Embryonic facial prominence (tissue), 1 donor: ENCODE data around the gene CCNY.

ENCODE experiments used
- DNase-seq: peaks from one replicate; pipeline ENCODE4 v3.0.0-alpha.2; 2016; ENCODE audit errors: extremely low spot score

The CCNY gene

DNA sequence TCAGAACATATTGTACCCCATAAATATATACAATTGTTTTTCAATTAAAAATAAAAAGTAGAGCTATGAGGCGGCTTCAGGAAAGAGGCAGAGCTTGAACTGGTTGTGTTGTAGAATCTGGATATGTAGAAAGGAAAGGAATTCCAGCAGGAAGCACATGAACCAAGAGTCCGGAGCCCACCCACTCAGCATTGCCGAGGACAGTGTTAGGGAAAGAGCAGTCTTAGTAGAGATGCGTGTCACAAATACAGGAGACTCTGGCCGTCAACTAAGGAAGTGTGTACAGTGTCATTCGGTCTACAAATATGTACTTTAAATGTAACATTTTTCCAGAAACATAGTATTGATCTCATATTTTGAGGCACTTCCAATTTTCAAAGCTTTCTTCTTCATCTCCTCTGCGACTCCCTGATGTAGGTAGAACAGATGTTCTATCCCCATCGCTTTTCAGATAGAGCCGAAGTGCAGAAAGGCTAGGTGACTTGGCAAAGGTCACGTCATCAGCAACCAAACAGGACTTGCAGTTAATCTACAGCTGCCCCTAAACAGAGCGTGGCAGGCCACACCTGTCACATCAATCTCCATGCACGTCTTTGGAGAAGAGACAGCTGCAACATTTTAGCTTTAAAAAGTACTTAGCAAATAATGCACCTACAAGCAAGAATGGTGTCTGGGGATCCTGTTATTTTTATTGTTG lies 243.6 kb downstream of the CCNY start:
- no peak for DNase-seq

DNA sequence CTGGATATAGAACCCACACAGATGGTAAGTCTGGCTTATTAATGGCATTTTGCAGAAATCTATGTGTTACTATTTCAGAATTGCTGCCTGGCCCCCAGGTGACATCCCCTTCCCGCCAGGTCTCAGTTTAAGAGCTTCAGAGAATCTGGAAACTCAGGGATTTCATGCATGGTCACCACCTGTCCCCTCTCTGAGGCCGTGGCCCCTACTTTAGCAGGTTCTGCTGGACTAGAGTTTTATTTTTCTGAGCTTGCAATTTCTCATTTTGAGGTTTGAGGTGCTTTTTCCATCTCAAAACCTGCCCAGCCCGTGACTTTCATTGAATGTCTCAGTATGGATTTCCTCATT lies 244.1 kb downstream of the CCNY start:
- DNase-seq = no peak

DNA sequence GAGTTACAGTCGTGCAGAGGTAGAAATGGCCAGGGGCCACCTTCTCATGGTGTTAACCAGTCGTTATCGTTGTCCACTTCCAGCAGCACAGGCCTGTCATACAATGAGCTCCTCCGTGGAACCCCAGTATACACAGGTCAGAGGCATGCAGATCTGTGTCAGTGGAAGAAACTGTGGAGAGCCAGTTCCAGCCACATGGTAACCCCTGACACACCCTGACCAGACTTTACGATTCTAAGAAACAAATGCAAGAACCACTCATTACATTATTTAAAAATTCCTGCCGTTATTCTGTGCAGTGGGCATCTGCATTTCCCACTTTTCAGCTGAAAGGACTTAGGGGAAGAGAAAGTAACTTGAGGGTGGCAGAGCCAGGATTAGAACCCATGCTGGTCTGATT lies 245.3 kb downstream of the CCNY start:
- no peak for DNase-seq

DNA sequence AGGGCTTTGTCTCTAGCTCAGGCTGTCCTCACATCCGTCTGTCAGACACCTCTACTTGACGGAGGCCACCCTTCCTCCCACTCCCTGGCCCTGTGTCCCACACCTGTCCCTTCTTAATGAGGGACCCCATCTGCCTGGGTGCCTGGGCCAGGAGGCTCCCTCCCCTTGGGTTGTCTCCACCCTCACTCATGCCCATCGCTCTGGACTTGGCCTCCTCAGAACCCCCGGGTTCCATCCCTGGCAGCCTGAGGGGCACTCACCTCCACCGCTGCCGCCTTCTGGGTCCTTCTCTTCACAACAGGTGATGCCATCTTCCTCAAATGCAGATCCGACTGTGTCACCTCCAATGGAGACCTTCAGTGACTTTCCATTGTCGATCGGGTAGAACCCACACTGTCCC lies 248.6 kb downstream of the CCNY start:
- no peak for DNase-seq

DNA sequence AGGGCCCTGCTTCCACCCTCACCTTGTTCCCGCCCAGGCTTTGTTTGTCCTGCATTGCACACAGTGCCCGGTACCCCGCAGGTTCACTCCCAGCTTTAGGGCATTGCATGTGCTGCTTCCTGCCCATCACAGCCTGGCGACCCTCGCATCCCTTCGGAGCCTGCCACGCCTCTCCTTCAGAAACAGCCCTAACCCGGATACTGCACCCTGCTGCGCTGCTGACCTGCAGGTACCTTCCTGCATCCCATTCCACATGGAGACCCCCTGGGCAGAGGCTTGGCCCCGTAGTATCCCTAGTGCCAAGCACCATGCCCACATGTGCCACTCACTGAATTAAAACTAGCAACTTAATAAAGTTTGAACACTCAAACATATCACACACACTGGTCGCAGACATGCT lies 249.0 kb downstream of the CCNY start:
- DNase-seq = no peak

DNA sequence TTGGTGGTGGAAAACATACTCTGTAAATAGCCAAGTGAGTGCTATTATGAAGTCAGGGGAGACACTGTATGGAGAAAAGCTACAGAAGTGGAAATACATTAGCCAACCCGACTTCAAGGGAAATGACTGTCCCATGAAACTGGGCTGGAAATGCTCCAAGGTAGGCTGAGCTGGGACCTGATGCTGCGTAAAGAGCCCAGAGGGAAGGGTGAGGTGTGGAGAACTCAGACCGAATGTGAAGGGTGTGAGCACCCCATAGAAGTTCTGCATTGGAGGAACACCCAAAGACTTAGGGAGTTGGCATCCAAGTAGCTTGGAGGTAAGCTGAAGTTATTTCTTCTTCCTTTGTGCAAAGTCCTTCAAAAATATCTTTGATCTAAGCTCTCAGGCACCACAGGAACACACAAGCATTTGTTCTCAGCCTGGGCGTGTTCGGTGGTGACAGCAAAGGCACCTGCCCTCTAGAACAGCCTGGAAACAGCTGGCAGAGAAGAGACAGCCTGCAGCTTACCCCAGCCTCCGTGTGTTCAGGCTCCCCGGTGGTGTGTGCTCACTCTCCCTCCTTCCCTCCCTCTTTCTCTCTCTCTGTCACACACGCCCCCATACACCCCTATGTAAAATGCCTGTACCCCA lies 249.7 kb downstream of the CCNY start:
- DNase-seq = no peak

DNA sequence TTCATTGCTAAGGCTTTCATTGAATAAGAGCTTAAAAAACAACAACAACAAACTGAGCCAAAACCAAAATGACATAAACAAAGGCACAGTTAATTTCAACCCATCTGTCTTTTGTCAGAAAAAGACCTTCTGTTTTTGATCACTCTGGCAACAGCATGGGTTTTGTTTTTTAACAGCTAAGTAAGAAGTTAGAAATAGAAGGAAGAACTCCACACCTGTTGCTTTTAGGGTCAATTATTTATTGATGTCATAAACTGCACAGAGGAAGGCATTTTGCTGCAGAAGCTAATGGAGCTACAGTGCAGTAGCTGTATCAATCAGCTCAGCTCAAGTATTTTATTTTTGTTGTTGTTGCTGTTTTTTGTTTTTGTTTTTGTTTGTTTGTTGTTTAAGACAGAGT lies 252.5 kb downstream of the CCNY start:
- no peak for DNase-seq

DNA sequence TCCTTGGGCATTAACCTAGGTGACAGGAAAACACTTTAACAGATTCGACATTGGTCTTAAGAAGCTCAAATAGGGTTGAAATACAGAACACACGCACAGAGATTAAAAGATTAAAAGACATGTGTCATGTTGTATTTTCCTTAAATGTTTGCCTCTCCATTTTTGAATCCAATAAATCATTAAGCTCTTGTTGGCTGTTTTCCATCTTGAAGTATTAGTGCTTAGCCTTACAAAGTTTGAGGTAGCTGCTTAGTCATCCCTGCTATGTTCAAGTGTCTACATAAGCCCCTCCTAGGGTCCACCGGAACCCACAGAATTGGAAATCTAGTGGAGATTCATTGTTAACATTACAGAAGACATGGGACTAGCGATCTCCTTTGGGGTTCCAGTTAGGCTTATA lies 256.1 kb downstream of the CCNY start:
- DNase-seq = no peak

DNA sequence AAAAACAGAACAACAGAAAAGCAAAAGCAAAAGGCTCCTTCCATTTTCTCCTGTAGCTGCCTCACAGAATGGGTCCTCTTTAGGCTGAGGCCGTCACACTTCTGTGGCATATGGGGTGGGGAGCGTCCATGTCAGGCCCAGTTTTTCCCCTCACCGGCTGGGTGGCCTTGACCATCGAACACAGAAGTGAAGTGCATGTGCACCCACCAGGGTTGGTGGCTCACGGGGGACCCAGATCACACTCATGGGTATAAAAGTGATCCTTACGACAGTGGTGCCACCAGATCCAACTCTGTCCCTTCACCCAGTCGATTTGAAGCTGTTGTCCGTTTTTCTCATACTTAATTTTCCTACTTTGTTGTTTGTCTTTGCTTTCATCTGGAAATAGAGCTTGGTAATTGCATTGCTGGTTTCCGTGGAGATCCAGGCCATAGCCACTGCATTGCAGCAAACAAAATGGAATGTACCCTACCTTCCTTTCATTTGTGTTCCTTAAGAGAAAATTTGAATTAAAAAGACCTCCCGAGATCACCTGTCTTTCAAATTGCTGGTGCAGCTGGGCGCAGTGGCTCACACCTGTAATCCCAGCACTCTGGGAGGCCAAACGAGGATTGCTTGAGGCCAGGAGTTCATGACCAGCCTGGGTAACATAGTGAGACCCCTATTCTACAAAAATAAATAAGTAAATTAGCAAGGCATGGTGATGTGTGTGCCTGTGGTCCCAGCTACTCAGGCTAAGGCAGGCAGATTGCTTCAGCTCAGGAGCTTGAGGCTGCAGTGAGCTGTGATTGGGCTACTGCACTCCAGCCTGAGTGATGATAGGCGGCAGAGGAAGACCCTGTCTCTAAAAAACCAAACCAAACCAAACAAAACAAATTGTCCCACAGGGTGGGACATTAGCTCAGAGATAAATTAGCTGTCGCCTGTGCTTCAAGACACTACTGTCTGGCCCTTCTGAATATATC lies 258.1 kb downstream of the CCNY start:
- no peak for DNase-seq

DNA sequence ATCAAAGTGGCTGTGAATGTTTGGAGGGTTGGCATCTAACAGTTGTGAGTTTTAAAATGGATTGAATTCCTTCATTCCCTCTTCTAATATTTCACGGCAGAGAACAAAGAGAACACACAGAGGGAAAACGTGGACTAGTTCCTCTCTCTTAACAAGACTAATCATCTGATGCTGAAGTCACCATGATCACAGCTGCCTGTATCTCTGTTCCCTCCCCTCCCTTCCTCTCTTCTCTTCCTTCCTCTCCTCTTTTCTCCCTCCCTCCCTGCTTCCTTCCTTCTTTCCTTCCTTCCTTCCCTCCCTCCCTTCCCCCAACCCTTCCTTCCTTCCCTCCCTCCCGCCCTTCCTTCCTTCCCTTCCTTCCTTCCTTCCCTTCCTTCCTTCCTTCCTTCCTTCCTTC lies 258.8 kb downstream of the CCNY start:
- no peak for DNase-seq

DNA sequence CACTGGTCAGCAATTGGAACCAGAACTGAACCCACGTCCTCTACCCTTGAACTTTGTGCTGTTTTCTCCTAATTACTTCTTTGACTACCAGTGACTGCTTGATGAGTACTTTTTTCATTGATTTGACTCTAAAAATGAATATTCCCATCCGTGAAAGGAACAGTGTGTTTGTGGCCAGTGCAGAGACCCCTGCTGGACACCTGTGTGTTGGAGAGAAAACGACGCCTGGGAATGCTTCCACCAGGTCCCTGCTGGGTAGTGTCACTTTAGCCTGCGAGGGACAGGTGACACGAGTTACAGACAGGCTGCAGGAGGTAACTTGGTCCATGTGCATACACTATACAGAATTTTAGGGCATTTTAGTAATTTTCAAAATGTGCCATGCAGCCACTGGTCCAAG lies 262.1 kb downstream of the CCNY start:
- no peak for DNase-seq

DNA sequence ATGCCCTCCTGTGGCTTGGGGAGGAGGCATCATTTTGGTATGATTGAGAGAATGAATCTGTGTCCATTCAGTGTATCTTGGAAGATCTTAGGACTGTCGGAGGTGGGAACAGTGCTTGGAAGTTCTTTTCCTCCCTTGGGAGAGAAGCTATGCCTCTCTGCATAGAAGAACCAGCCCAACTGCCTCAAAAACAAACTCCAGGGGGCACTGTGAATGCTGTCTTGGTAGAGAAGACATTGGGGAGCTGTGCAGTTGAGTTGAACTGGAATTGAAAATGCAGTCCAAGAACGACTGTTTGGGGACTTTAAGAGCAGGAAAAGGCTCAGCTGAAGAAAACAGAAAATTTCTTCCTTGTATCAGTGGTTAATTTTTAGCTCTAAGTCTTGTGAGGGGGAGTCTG lies 263.9 kb downstream of the CCNY start:
- DNase-seq = no peak

DNA sequence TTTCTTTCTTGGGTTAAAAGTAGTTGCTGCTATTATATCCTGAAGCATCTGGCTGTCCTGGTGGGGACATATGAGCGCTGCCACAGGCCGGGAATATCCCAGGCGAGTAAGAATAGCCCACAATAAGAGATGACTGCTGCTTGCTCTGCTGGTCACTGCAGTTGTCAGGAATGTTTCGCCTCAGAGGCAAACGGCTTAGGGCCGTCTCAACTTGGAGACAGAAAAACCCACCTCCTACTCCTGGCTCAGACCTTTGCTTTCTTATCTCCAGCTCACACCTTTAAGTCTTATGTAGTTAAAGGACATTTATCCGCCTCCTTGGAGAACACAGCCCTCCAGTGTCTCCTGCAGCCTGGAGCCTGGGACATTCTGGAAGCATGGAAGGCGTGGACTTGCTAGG lies 268.9 kb downstream of the CCNY start, which contains the start of gene GJD4:
TSS of gene GJD4 (plus strand) at position 151 of the 400 bp plus-strand sequence. CDS start at position 378, 227 bp downstream.
- no peak for DNase-seq

DNA sequence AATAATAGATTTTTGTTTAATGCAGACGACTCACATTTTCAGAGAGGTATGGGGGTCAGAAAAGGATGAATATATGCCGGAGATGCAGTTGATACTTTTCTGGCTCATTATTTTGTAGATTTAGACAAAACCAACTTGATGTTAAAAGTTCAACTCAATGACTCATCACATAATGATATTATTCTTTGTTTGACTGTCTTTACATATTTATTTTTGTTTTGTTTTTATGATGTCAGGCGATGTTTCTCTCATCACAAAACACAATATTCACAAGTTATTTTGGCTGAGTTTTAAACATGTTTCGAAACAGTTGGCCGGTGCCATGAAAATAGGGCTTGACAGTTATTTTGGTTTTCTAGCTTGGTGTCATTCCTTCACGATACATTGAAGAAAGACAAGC lies 270.1 kb downstream of the CCNY start:
- no peak for DNase-seq

DNA sequence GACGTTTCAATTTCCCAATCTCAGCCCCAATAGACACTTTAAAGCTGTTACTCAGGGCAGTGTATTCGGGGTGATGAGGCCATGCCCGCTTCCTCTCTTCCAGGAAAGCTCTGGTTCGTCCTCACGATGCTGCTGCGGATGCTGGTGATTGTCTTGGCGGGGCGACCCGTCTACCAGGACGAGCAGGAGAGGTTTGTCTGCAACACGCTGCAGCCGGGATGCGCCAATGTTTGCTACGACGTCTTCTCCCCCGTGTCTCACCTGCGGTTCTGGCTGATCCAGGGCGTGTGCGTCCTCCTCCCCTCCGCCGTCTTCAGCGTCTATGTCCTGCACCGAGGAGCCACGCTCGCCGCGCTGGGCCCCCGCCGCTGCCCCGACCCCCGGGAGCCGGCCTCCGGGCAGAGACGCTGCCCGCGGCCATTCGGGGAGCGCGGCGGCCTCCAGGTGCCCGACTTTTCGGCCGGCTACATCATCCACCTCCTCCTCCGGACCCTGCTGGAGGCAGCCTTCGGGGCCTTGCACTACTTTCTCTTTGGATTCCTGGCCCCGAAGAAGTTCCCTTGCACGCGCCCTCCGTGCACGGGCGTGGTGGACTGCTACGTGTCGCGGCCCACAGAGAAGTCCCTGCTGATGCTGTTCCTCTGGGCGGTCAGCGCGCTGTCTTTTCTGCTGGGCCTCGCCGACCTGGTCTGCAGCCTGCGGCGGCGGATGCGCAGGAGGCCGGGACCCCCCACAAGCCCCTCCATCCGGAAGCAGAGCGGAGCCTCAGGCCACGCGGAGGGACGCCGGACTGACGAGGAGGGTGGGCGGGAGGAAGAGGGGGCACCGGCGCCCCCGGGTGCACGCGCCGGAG lies 271.4 kb downstream of the CCNY start:
- DNase-seq = no peak

DNA sequence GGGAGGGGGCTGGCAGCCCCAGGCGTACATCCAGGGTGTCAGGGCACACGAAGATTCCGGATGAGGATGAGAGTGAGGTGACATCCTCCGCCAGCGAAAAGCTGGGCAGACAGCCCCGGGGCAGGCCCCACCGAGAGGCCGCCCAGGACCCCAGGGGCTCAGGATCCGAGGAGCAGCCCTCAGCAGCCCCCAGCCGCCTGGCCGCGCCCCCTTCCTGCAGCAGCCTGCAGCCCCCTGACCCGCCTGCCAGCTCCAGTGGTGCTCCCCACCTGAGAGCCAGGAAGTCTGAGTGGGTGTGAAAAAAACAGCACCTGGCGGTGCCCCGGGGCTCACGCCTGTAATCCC lies 272.0 kb downstream of the CCNY start:
- no peak for DNase-seq

DNA sequence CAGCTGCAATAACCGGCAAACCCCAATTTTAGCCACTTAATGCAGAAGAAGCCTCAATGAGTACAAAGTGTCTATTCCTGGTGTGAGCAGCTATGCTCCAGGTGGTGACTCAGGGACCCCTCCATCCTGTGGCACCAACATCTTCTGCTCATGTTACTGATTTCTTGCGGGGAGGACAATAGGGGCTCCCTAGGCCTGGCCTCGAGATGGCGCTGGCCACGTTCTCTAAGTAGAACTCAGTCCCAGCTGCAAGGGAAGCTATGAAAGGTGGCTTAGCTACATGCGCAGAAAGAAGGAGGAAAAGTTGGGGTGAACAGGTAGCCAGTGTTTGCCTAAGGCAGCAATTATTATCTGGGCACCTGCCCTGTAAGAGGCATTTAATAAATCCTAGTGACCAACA lies 275.4 kb downstream of the CCNY start:
- no peak for DNase-seq

DNA sequence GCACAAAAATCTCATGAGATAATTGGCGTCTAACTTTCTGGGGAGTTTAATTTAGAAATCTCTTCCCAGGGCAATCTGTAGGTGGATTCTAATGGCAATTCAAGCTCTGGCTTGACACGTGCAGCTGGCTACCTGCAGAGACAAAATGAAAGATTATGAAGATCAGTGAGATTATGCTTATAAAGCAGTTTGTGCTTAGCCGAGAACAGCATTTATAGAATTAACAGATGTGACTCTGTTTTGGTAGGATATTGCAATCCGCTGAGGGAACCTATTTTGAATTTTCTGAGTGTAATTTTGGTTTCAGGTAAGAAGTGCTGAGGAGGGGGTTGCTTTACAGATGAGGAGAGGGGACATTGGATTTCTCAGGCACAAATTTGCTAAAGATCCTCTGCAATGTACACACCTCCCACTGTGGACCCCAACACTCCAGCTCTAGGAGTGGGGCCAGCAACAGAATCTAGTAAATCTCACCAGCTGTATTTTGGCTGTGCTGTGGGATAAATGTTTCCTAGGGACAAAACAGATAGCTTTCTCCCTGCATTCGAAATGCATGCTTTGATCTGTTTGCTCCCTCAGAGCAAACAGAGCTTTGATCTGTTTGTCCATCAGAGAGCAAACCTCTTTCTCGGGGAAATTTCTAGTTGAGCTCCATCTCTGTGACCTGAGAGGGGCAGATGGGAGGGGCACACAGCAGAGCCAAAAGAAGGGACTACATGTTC lies 276.2 kb downstream of the CCNY start:
- no peak for DNase-seq

DNA sequence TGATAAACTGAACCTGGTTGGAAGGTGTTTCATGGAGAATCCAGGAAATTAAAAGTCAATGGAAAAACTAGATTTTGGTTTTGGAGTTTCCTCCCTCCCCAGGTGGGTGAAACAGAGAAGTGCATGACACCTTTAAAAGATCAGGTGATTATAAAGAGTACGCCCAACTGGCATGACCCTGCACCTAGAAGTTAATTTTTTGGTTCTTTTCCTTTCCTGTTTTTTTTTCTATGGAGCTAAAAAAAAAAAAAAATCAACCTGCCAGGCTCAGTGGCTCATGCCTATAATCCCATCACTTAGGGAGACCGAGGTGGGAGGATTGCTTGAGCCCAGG lies 276.8 kb downstream of the CCNY start:
- DNase-seq = no peak

DNA sequence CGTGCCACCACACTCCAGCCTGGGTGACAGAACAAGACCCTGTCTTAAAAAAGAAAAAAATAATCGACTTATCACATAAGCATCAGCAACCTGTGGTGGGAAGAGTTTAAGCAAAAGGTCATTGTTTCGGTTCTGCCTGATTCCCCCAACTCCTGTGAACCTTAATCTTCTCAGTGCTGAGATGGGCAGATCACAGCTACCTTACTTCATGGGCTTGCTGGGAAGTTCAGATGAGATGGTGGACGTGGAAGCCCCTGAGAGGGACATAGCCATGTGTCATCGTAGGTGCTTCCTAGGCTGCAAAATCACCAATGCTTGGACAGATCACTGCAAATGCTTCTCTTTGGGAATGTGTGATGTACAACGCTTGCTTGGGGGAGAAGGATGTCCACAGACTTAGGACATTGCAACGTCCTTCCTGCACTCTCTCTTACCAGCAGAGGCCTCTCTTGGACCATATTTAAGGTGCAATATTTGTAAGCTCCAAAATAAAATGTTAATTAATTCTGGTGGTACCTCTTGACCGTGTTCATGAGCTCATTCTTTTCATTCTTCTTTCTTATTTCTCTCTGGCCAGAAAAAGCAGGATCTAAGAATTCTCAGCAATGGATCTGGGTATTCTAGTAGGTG lies 277.4 kb downstream of the CCNY start:
- DNase-seq = no peak

DNA sequence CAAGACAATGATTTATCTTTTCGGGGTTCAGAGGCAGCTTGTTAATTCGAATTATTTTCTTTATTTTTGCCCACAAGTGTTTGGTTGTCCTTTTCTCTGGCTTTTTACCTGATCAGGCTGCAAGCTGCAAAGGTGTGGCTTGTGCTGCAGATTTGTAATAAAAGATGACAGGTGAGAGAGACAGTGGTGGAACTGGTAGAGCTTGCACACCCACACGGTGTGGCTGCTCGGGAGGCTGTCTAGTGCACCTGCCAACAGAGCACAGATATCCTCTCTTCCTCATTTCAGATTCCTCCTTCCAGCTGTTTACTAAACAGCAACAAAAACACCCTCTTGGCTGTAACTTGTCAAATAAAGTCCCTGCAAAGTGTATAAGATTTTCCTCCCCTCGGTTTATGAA lies 278.0 kb downstream of the CCNY start:
- no peak for DNase-seq
